ENCODE results near the gene NFIC.

The NFIC gene

GRCh38 chr19:3455393-3455955 lies 89.1 kb downstream of the NFIC start:
- no peak for DNase-seq

- DNase-seq, result no peak
These were observed 89.7 kb downstream of the NFIC start for GRCh38 chr19:3455960-3456601.

GRCh38 chr19:3456925-3457527 lies 90.6 kb downstream of the NFIC start:
- DNase-seq, result no peak

GRCh38 chr19:3457528-3458228 lies 91.3 kb downstream of the NFIC start:
- DNase-seq, result no peak

- no peak for DNase-seq
These were observed 92.1 kb downstream of the NFIC start for GRCh38 chr19:3458229-3459088.

- DNase-seq, result no peak
These were observed 92.9 kb downstream of the NFIC start for GRCh38 chr19:3459089-3459881.

GRCh38 chr19:3459965-3460582 lies 93.7 kb downstream of the NFIC start:
- DNase-seq, result no peak

- no peak for DNase-seq
These were observed 96.8 kb downstream of the NFIC start for GRCh38 chr19:3462991-3463713.

GRCh38 chr19:3463714-3464586 lies 97.6 kb downstream of the NFIC start:
- DNase-seq, result no peak

GRCh38 chr19:3464587-3465235 lies 98.3 kb downstream of the NFIC start:
- DNase-seq, result no peak

GRCh38 chr19:3465552-3465951 lies 99.2 kb downstream of the NFIC start:
- DNase-seq, result no peak

- no peak for DNase-seq
These were observed 100.3 kb downstream of the NFIC start for GRCh38 chr19:3466635-3467034.

- DNase-seq, result no peak
These were observed 101.2 kb downstream of the NFIC start for GRCh38 chr19:3467437-3468198.

- no peak for DNase-seq
These were observed 101.8 kb downstream of the NFIC start for GRCh38 chr19:3468211-3468610.

GRCh38 chr19:3469638-3470499 lies 103.5 kb downstream of the NFIC start:
- no peak for DNase-seq

- no peak for DNase-seq
These were observed 104.2 kb downstream of the NFIC start for GRCh38 chr19:3470500-3471128.
